Right atrium auricular region (tissue), 2 donors: ENCODE measurements around the gene FAH. TPM values are rescaled to one million over a fixed set of nuclear protein-coding genes. Genes with fewer than 3 reads are reported as not detected.

Experiments
- DNase-seq: peaks from one replicate; pipeline ENCODE4 v3.0.0-alpha.2; 2019; ENCODE audit warnings: low spot score
- H3K27ac ChIP-seq, 2 donors: fragments of 200-600 bp; sonication (generic); 1 replicate in 1 of 2; 2 replicates in 1 of 2; pipeline ENCODE4 v1.5.1; 2016 to 2019
- H3K27me3 ChIP-seq, 2 donors: fragments of 200-600 bp; sonication (generic); one replicate each; pipeline versions ENCODE4 v1.5.1 to v1.6.0; 2017 to 2019
- H3K36me3 ChIP-seq: fragments of 200-600 bp; sonication (generic); one replicate; pipeline ENCODE4 v1.5.1; 2016
- H3K4me1 ChIP-seq, 2 donors: fragments of 200-600 bp; sonication (generic); one replicate each; pipeline versions ENCODE4 v1.5.1 to v1.6.0; 2017 to 2019
- H3K4me3 ChIP-seq, 2 donors: fragments of 200-600 bp; sonication (generic); 1 replicate in 1 of 2; 2 replicates in 1 of 2; pipeline ENCODE4 v1.5.1; 2017 to 2019; ENCODE audit warnings: mild to moderate bottlenecking in 1 of 2, moderate library complexity in 1 of 2
- H3K9me3 ChIP-seq, 2 donors: fragments of 200-600 bp; sonication (generic); one replicate each; pipeline ENCODE4 v1.5.1; 2019
- CTCF ChIP-seq, 2 donors: fragments of 200-600 bp; sonication (generic); IDR thresholded peaks; one replicate each; pipeline ENCODE4 v1.5.1; 2019; ENCODE audit warnings: antibody characterized with exemption in 2 of 2
- total RNA-seq, 2 donors: library from RNA; depleted of rRNA; stranded (reverse); fragments of >200 nt; gene quantifications; one replicate each; pipeline ENCODE4 v1.1.0, GENCODE V29; 2016

FAH gene
- total RNA-seq, 2 donors from 2014 or later, result 14.4 to 14.6 TPM

GRCh38 chr15:80201256-80202015, 48.6 kb downstream of the FAH start:
- peak; percentile 9 for DNase-seq
- Histone ChIP-seq H3K27me3 (no peaks in the 10 kb centered on the region), H3K4me1 (no peaks in the 10 kb centered on the region), H3K36me3 (no peaks in the 10 kb centered on the region), H3K9me3 (no peaks in the 10 kb centered on the region), H3K27ac (no peak overlapping the region), H3K4me3 (no peak overlapping the region)
- no peak for TF ChIP-seq CTCF (IDR thresholded peaks at IDR 0.05)

GRCh38 chr15:80202016-80202315, 49.2 kb downstream of the FAH start:
- no peaks in the 10 kb centered on the region for H3K27me3 ChIP-seq
- H3K4me3 ChIP-seq, result no peak overlapping the region
- no peaks in the 10 kb centered on the region for H3K36me3 ChIP-seq
- no peak for TF ChIP-seq CTCF (IDR thresholded peaks at IDR 0.05)
- no peaks in the 10 kb centered on the region for H3K4me1 ChIP-seq
- DNase-seq, result peak; percentile 28
- H3K27ac ChIP-seq, result no peak overlapping the region
- no peaks in the 10 kb centered on the region for H3K9me3 ChIP-seq

GRCh38 chr15:80202641-80203360, 50.0 kb downstream of the FAH start:
- H3K36me3 ChIP-seq, result no peaks in the 10 kb centered on the region
- no peak overlapping the region for H3K27ac ChIP-seq
- H3K9me3 ChIP-seq, result no peaks in the 10 kb centered on the region
- no peak overlapping the region for H3K4me3 ChIP-seq
- no peaks in the 10 kb centered on the region for H3K4me1 ChIP-seq
- no peak for TF ChIP-seq CTCF (IDR thresholded peaks at IDR 0.05)
- DNase-seq, result peak; percentile 4
- no peaks in the 10 kb centered on the region for H3K27me3 ChIP-seq

GRCh38 chr15:80203361-80203885, 50.6 kb downstream of the FAH start:
- TF ChIP-seq CTCF (IDR thresholded peaks at IDR 0.05), result no peak
- DNase-seq, result peak; percentile 44
- Histone ChIP-seq H3K36me3 (no peaks in the 10 kb centered on the region), H3K27ac (no peak overlapping the region), H3K9me3 (no peaks in the 10 kb centered on the region), H3K27me3 (no peaks in the 10 kb centered on the region), H3K4me3 (no peak overlapping the region), H3K4me1 (no peaks in the 10 kb centered on the region)

GRCh38 chr15:80204231-80204630, 51.4 kb downstream of the FAH start:
- Histone ChIP-seq H3K27ac (no peak overlapping the region), H3K27me3 (no peaks in the 10 kb centered on the region), H3K4me3 (no peak overlapping the region), H3K4me1 (no peaks in the 10 kb centered on the region), H3K36me3 (no peaks in the 10 kb centered on the region), H3K9me3 (no peaks in the 10 kb centered on the region)
- peak; percentile 26 for DNase-seq
- no peak for TF ChIP-seq CTCF (IDR thresholded peaks at IDR 0.05)
